ENCODE data around the gene ADORA2A.
"Not testable (repeated sequence)": the region's sequence is repeated elsewhere in the genome, so short reads cannot be mapped to it uniquely, and the experiment has no call there.

The ADORA2A gene

DNA sequence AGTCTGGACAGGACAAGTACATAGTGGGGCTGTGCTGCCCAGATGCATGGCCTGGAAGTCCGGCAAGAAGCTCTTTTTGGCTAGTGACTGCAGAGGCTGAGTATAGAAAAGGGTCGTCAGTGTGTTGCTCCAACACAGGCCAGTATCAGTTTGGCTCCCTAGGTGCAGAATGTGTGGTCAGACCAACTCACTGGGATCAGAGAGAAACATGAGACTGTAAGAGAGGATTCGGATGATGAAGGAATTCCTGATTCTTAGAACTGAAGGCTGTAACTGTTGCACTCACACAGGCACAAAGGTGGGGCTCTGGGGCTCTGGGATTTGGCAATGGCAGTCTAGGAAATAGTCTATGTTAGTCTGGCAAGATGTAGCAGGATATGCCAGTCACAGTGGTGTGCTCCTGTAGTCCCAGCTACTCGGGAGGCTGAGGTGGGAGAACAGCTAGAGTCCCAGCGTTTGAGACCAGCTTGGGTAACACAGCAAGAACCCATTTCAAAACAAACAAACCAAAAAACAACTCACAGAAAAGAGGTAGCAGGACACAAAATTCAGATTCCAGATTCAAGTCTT is 56.7 kb downstream of the ADORA2A start:
- ChIA-PET POLR2A (no interaction called here), CTCF (interaction anchor here (1.0 to 3.5 kb wide), 8 partner anchors 9 to 61 kb away, joined by 3 to 14 read pairs (median 6); no protein-coding TSS in a partner anchor)
- no peak for TF ChIP-seq CTCF (IDR thresholded peaks at IDR 0.05; ENCODE audit: control extremely low read depth, extremely low read depth, low read depth, missing control alignments)
- DNase-seq (ENCODE audit: extremely low spot score) = no peak

DNA sequence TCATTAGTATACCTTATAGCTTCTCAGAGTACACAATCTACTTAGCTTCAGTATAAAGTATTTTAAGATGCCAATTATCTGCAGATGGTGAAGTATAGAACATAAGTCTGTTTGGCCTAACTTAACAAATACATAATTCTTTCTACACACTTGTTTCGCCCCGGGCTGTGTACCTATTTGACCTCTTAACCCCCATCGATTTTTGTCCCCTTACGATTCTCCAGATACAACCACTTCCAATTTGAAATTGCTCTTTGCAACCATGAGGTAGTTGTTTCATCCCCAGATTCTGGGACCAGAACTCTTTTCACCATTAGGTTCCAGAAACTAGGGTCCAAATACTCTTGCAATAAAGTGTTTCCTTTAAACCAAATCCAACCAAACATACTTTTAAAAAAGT is 57.8 kb downstream of the ADORA2A start:
- ChIA-PET CTCF (interaction anchor here (0.6 to 3.5 kb wide), 5 partner anchors 10 to 62 kb away, joined by 3 to 14 read pairs (median 11); no protein-coding TSS in a partner anchor), POLR2A (no interaction called here)
- DNase-seq (ENCODE audit: extremely low spot score) = no peak
- no peak for TF ChIP-seq CTCF (IDR thresholded peaks at IDR 0.05; ENCODE audit: control extremely low read depth, extremely low read depth, low read depth, missing control alignments)

GRCh38 chr22:24485608-24486007 is 58.2 kb downstream of the ADORA2A start:
- CTCF ChIA-PET = interaction anchor here (1.0 to 3.5 kb wide), 7 partner anchors 11 to 81 kb away, joined by 3 to 14 read pairs (median 7); no protein-coding TSS in a partner anchor
- peak; percentile 27 for TF ChIP-seq CTCF (IDR thresholded peaks at IDR 0.05; ENCODE audit: control extremely low read depth, extremely low read depth, low read depth, missing control alignments)
- POLR2A ChIA-PET = no interaction called here
- DNase-seq (ENCODE audit: extremely low spot score) = no peak

- TF ChIP-seq CTCF (IDR thresholded peaks at IDR 0.05; ENCODE audit: control extremely low read depth, extremely low read depth, low read depth, missing control alignments) = no peak
- POLR2A ChIA-PET = no interaction called here
- DNase-seq (ENCODE audit: extremely low spot score) = no peak
- CTCF ChIA-PET = interaction anchor here (1.0 to 3.5 kb wide), 7 partner anchors 10 to 82 kb away, joined by 3 to 14 read pairs (median 3); no protein-coding TSS in a partner anchor
Observed at GRCh38 chr22:24486501-24486921, 59.1 kb downstream of the ADORA2A start.

DNA sequence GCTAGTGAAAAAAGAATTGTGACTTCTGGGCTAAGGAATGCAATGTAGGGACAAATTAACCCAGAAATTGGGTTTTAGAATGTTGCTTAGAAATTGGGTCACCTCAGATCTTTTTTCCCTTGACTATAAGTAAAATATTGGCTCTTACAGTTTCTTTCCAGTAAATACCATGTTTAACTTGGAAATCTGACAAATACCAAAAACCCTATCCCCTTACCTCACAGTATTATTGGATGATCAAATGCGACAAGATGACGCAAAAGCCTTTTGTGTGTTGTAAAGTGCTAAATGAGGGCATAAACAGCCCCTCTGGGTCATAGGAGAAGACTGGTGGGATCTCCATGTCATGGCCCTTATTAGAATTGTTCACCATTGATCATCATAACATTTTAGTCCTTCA is 61.6 kb downstream of the ADORA2A start:
- CTCF ChIA-PET = no interaction called here
- no peak for DNase-seq (ENCODE audit: extremely low spot score)
- POLR2A ChIA-PET = no interaction called here
- no peak for TF ChIP-seq CTCF (IDR thresholded peaks at IDR 0.05; ENCODE audit: control extremely low read depth, extremely low read depth, low read depth, missing control alignments)

DNA sequence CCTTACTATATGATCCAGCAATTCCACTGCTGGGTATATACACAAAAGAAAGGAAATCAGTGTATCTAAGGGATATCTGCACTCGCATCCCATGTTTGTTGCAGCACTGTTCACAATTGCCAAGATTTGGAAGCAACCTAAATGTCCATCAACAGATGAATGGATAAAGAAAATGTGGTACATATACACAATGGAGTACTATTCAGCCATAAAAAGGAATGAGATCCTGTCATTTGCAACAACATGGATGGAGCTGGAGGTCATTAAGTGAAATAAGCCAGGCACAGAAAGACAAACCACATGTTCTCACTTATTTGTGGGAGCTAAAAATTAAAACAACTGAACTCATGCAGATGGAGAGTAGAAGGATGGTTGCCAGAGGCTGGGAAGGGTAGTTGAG is 62.0 kb downstream of the ADORA2A start:
- POLR2A ChIA-PET; DNase-seq (ENCODE audit: extremely low spot score); CTCF ChIA-PET: not testable (repeated sequence)
